Jurkat, Clone E6-1 (cell line): Measurements from ENCODE around the gene TRIM45. TPM values are rescaled to one million over a fixed set of nuclear protein-coding genes. Genes with fewer than 3 reads are reported as not detected.
A peak's percentile ranks its signal among the peaks of the same experiment; 100 is the strongest.
"Not testable (repeated sequence)": the region's sequence is repeated elsewhere in the genome, so short reads cannot be mapped to it uniquely, and the experiment has no call there.

Experiments
- DNase-seq: peaks from one replicate; pipeline ENCODE4 v3.0.0-alpha.2; 2011; ENCODE audit warnings: low read depth, low spot score
- H3K4me3 ChIP-seq: 2 replicates; pipeline ENCODE4 v1.5.1; 2011; ENCODE audit warnings: mild to moderate bottlenecking, low read length, control low read depth, moderate library complexity
- polyA plus RNA-seq: library from polyadenylated mRNA; unstranded; fragments of >200 nt; gene quantifications from one replicate; pipeline ENCODE4 v1.2.1, GENCODE V29; 2012; ENCODE audit warnings: missing spikeins; ENCODE audit not compliant: insufficient read length, insufficient read depth

TRIM45 gene, protein sequence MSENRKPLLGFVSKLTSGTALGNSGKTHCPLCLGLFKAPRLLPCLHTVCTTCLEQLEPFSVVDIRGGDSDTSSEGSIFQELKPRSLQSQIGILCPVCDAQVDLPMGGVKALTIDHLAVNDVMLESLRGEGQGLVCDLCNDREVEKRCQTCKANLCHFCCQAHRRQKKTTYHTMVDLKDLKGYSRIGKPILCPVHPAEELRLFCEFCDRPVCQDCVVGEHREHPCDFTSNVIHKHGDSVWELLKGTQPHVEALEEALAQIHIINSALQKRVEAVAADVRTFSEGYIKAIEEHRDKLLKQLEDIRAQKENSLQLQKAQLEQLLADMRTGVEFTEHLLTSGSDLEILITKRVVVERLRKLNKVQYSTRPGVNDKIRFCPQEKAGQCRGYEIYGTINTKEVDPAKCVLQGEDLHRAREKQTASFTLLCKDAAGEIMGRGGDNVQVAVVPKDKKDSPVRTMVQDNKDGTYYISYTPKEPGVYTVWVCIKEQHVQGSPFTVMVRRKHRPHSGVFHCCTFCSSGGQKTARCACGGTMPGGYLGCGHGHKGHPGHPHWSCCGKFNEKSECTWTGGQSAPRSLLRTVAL
- polyA plus RNA-seq: 9.2 TPM

DNA sequence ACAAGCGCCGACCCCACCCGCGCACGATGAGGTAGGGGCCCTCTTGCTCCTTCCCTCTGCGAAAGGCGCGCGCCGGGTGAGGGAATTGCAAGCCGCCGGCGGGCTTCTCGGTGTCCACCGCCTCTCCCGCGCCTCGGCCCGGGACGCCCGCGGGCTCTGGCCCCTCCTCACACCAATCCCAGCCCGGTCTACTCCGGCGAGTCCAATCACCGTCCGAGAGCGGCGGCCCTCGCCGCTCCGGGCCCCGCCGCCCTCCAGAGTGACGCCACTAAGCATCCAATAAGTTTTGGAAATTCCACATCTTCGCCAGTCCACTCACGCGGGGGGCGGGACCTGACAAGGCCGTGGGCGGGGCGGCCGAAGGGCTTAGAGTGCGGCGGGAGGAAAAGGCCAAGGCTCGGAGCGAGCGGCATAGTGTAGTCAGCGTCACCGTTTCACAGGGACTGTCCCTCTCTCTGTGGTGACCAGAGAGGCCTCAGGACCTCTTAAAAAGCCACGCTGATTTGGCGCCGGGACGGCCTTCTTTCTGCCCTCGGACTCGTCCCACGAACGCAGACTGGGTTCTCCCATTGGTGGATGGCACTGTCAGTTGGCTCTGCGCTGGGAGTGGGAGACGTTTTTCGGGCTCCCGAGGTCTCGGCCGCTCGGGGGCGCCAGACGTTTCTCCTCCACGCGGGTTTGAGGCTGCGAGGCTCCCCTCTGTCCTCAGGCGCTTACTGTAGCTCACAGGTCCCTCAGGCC lies at the start of gene TRIM45:
TSS of gene TRIM45 (minus strand) at position 161 of the 741 bp plus-strand sequence. CDS start 548 bp downstream, outside the sequence.
- peak; percentile 79 for DNase-seq
- H3K4me3 ChIP-seq: peak within 1 kb of the TSS; percentile 72

DNA sequence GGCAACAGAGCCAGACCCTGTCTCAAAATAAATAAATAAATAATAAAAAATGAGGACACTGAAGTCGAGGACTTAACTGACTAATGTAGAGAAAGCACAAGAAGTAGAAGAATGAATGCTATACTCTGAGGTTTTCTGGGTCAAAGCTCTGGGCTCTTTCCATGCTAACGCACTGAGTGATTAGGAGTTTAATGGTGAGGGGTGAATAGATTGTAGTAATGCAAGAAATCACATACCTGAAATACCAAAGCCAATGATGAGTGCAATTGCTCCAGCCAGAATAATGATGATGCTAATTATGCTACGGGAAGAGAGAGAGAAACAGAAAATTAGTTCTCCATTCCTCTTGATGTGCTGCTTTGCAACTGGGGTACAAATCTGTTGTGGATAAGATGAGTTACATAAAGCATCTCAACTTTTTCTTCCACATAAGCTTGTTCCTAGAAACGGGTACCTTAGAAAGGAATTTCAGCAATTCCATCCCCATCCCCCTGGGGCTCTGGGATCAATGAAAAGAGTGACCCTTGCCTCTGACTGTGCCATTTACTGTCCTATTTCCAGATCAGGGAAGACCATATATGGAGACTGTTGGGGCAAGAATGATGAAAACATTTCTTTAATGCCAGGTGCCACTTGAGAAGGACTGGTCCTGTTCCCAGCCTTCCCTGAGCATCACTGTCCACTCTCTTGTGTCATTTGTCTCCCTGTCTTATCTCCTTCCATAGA lies 48.5 kb upstream of the TRIM45 start:
- no peak for DNase-seq
- no peak overlapping the region for H3K4me3 ChIP-seq

DNA sequence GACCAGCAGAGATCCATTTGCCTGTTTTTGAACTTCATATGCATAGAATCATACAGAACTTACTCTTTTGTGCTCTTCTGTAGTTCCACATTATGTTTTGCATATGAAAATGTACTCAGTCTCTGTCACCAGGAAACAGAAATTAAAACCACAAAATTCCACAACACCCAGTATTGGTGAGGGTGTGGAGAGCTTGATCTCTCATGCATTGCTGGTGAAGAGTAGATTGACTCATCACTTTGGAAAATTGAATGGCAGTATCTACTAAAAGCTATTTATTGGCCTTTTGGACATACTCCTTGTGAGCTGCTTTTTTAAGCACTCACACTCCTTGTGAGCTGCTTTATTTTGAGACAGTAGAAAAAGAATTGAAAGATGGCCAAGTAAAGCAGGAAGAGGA lies 45.9 kb upstream of the TRIM45 start:
- DNase-seq: no peak
- H3K4me3 ChIP-seq: no peak overlapping the region

DNA sequence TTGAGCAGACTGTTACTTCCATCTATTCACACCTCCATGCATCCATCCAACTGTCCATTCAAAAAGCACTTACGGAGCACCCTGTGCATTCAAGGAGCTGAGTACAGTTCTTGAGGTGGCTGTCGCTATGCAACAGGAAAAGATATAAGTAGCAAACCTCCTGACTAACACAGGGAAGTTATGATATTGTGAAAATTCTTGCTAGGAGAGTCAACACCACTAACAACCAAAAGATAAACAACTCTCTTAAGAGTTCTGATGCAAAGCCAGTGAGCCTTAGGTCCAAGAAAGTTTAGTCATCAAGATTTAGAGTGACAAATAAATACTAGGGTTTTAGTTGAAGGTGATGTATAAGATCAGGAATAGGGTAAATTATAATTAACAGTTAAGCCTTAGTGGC lies 44.5 kb upstream of the TRIM45 start:
- no peak overlapping the region for H3K4me3 ChIP-seq
- no peak for DNase-seq

DNA sequence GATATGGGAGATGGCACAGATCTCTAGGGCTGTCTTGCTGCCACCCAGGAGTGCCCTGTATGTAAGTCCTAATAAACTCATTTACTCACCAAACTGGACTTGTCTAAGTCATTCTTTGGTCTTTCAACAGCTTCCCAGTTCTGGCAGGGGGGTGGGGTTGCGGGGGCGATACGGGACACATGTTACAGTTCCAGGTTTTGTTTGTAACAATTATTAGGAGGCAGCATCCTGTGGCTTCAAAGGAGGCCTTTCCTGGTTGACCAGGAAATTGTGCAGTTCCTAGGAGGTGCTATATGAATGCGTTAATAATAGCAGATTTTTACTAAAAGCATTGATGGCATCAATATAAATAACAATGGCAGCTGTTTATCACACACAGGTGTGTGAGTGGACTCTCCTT lies 42.7 kb upstream of the TRIM45 start:
- no peak overlapping the region for H3K4me3 ChIP-seq
- DNase-seq: no peak

DNA sequence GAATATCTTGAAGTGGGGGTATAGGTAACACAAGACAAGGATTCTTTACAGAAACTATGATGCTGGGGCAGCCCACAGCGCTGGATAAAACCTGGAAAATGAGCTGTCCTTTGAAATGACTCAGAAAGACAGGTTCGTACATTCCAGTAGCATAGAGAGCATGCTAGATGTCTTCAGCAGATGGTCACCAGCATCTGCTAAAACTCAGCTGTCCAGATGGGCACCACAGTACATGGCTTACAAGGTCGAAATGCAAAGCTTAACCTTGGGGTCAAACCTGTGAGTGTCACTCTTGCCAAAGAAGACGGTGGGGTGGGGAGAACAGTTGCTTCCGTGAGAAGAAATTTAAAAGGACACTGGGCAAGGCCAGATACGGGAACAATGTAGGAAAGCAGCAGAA lies 41.3 kb upstream of the TRIM45 start:
- DNase-seq: no peak
- no peak overlapping the region for H3K4me3 ChIP-seq

DNA sequence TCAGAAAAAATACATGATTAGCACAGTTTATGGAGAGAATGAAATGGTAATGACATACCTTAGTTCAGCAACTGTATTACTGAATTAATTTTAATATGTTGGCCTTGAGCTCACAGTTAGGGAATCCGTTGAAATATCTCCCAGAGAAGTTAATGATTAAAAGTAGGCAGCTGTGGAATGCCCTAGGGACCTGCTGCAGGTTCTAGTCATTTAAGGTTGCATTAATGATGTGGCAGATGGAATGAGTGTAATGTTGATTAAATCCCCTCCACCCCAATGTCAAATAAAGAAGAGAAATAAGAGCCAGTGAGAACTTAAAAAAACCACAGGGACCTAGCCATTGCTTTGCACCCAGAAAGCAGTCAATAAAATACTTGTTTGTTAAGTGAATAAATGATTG lies 40.3 kb upstream of the TRIM45 start:
- no peak overlapping the region for H3K4me3 ChIP-seq
- no peak for DNase-seq

DNA sequence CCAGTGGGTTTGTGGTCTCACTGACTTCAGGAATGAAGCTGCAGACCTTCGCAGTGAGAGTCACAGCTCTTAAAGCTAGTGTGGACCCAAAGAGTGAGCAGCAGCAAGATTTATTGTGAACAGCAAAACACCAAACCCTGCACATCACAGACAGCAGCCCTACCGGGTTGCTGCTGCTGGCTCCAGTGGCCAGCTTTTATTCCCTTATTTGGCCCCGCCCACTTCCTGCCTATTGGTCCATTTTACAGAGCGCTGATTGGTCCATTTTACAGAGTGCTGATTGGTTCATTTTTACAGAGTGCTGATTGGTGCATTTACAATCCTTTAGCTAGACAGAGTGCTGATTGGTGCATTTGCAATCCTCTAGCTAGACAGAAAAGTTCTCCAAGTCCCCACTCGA lies 29.8 kb upstream of the TRIM45 start:
- not testable (repeated sequence) for H3K4me3 ChIP-seq, DNase-seq

DNA sequence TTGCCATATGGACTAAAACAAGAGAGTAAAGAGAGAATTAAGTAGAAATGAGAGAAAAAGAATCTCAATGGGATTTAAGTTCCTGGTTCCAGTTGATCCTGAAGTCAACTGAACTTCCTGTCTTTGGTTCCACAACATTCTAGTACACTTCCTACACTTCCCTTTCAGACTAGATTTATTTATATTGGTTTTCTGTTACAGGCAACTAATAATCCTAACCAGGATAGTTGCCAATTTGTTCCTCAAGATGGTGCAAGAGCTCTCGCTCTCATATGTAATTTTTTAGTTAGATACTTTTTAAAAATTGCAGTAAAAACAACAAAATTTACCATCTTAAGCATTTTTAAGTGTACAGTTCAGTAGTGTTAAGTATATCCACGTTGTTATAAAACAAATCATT lies 28.8 kb upstream of the TRIM45 start:
- H3K4me3 ChIP-seq: no peak overlapping the region
- DNase-seq: no peak

DNA sequence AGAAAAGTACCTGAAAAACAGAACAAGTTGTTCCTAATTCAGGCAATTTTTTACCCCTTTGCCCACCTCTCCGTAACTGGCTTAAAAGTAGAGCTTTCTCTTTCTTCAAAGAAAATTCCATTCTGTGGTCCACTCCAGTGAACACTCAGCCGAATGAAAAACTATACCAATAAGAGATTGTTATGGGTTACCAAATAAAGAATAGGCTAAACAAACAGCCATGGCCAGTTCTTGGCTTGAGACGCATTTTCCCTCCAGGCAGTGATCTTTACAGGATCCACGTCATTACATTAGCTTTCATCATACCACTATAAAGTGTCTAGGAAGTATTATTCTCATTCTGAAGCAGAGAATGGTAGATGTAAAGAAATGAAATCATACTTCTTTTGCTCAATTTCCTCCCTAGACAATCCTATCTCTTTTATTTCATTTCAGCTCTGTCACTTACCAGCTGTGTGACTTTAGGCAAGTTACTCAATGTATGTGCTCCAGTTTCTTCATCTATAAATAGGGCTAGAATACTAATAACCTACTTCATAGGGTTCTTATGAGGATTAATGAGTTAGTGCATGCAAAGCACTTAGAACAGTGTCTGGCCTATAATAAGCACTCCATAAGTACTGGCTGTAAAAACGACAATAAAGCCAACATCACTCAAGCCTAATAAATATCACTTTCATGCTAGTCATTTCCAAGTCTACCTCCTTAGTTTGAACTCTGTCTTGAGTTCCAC lies 26.5 kb upstream of the TRIM45 start:
- no peak for DNase-seq

DNA sequence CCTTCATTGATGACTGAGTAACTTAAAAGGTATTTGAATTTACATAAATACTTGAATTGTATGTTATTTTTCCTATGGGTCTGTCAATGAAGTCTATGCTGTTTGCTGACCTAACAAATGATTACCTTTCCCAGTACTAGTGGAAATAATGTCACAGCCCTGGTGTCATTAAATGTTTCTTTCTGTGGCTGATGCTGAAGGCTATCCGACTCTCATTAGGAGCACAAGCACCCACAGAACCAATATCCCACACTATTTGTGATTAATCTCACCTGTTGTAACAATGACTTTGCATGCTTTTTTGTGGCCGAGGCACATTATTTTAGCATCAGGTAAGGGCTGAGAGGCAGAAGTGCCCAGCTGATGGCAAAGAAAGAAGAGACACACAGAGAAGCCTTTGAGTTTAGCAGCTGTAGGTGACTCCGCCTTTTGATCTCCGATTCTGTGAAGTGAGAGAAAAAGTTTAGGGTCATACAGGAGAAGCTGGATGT lies 25.8 kb upstream of the TRIM45 start:
- no peak for DNase-seq
- H3K4me3 ChIP-seq: no peak overlapping the region

More for the DNA sequence above, 26.5 kb upstream of the TRIM45 start:
- H3K4me3 ChIP-seq: no peak overlapping the region

DNA sequence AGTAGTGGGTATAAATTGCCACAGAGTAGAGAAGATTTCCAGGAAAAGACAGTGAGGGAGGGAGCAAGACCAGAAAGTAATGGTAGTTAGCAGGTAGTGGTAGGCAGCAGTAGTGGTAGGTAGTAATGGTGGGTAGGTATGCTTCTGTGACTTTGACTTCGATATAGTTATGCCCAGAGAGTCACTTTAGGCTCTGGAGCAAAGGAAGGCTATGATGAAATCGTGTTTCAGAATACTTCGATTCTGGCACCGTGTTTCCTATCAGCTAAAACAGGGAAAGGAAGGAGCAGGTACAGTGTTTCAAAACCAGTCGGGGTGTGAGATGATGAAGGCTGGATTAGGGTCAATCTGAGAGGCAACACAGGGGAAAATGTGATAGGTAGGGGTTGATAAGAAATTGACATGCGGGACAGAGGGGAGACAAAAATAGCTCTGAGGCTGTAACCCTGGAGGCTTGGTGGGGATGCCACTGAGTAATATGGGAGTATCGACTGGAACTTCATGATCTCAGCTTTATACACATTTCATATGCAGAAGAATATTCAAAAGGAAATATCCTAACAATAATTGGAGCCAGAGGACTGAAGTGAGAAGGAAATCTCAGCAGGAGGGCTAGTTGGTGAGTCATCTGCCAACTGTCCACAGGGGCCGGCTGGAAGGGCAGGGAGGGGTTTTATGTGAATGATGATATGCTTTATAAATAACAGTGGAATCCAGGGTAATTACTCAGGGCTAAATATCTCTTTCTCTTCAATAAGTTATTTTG lies 25.2 kb upstream of the TRIM45 start:
- no peak for DNase-seq
- no peak overlapping the region for H3K4me3 ChIP-seq

DNA sequence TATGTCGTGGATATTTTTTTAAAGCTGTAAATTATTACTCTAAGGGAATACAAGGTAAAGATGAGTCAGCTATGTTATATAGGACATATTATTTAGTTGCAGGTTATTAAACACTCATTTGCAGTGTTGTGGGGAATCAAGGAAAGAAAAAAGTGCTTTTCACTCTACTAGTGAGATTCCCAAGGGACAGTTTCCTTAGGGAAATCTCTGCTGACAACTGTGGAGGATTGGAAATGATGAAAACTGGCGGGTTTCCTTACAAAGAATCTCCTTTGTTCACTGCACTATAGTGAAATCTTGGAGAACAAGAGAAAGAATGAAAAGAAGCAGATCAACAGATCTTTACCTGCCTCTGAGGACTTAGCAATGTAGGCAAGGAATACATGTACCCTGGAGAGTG lies 24.5 kb upstream of the TRIM45 start:
- no peak overlapping the region for H3K4me3 ChIP-seq
- no peak for DNase-seq

DNA sequence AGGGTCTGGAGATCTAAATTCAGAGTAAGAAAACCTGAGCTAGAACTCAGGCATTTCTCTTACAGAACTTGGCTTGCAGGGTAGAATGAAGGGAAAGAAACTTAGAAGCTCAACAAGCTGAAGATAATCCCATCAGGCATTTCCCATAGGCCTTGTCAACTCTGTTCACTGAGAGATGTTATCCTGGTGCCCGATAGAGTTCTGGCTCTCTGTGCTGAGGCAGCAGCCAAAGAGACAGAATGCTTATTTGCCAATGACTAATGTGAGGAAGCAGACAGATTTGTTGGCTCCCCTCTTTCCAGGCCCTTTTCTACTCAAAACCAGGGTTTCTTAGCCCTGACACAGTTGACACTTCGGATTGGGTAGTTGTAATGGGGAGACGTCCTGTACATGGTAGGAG lies 22.3 kb upstream of the TRIM45 start:
- DNase-seq: no peak
- no peak overlapping the region for H3K4me3 ChIP-seq

DNA sequence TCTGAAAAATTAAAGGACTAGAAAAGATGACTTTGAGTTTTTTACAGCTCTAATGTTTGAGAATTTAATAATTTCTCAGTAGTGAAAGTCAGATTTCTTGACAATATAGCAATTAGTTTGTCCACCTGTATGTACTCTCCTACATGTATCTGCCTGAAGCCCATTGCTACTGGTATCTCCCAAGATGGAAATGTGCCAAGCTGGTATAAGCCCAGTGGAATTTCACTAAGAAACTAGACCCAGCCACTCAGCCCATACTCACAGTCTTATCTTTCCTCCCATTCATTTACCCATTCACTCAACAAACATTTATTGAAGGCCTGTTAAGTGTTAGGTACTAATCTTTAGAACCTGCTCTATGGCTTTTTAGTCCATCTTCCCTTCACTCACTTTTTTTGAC lies 21.6 kb upstream of the TRIM45 start:
- DNase-seq: no peak
- no peak overlapping the region for H3K4me3 ChIP-seq

DNA sequence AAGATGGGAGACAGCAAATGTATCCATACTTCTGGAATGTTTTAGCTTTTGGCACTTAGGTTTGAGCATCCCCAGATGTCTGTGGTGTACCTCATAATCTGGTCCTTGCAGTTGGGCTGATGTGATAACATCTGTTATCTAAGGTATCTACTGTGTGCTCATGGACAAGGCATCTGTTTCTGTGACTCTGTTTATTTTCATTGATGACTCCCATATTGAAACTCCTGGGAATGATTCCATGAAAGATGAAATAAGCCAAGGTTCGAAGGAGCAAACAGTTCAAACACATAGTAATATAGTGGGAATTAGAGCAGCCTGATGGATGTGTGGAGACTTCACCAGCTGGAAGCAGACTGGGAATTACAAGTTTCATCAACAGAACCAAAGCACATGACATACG lies 20.7 kb upstream of the TRIM45 start:
- no peak overlapping the region for H3K4me3 ChIP-seq
- no peak for DNase-seq

DNA sequence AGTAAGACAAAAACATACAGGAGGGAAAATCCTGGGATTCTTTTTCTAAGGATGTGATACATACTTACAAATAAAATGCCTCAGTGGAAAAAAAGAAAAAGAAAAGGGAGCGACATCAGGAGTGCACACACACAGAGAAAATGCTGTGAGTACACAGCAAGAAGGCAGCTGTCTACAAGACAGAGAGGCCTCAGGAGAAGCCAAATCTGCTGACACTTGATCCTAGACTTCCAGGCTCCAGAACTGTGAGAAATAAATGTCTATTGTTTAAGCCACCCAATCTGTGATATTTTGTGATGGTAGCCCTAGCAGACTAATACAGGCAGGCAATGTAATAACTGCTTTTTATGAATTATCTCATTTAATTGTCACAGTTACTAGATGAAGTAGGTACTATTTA lies 17.0 kb upstream of the TRIM45 start:
- DNase-seq: no peak
- H3K4me3 ChIP-seq: no peak overlapping the region

DNA sequence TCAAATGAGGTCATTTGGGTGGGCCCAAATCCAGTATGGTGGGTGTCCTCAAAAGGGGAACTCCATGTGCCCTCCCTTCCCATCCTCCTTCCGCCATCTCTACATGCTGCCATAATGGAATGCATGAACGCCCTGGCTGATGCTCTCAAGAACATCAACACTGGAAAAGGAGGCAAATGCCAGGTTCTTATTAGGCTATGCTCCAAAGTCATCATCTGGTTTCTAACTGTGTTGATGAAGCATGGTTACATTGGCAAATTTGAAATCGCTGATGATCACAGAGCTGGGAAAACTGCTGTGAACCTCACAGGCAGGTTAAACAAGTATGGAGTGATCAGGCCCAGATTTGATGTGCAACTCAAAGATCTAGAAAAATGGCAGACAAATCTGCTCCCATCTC lies 16.6 kb upstream of the TRIM45 start:
- H3K4me3 ChIP-seq: no peak overlapping the region
- no peak for DNase-seq
